Stimulated activated CD4-positive, alpha-beta T cell treated with anti-CD3 and anti-CD28 coated beads, TNF-alpha, amount 100 ng/mL, for 1 hour (primary cell): ENCODE data around the gene MGLL.

Experiments used
- DNase-seq, 3 donors: peaks; one replicate each; pipeline ENCODE4 v3.0.0-alpha.2; 2020; ENCODE audit warnings: low read depth in 3 of 3, low spot score in 1 of 3

The MGLL gene

GRCh38 chr3:127789990-127790881 is 32.1 kb downstream of the MGLL start:
- DNase-seq = no peak

DNA sequence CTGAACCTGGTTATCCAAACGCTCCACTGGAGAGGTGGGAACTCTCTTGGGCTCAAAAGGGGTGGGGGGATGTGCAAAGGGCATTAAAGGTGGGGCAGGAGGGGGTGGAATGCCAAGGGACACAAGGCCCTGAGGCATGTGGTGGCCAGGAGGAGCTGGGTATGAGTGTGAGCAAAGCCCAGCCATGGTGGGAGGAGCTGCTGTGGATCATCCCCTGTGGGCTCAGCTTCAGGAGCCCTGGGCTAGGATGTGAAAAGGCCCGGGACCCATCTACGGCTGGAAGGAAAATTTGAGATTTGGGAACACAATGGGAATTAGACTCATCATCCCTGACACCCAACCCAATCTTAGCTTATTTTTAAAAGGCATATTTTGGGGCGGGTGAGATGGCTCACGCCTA is 33.3 kb downstream of the MGLL start:
- no peak for DNase-seq

- no peak for DNase-seq
Observed at GRCh38 chr3:127788451-127788909, 33.8 kb downstream of the MGLL start.

- DNase-seq = no peak
Observed at GRCh38 chr3:127787571-127788365, 34.5 kb downstream of the MGLL start.

GRCh38 chr3:127787071-127787490 is 35.2 kb downstream of the MGLL start:
- no peak for DNase-seq

- no peak for DNase-seq
Observed at GRCh38 chr3:127786353-127787070, 35.8 kb downstream of the MGLL start.

DNA sequence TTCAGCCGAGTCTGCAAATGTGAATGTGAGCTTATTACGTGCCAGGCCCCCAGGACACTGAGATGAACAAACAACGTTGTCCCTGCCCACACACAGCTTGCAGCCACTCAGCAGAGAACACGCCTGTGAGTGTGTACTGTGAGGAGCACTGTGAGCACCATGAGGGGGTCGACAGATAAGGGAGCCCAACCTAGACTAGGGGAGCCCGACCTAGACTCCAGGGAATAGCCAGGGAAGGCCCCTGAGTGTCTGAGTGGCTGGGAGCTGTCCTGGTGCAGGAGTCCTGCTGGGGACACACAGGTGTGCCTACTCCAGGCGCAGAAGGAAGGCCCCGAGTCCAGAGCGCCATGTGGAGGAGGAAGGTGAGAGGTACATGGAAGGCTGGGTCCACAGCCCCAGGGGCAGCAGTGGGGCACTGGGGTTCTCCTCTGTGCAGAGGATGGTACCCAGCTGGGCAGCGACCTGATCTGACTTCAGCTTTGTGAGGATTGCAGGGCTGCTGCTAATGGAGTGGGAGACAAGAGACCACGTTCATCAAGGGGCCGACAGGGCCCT is 36.5 kb downstream of the MGLL start:
- no peak for DNase-seq

DNA sequence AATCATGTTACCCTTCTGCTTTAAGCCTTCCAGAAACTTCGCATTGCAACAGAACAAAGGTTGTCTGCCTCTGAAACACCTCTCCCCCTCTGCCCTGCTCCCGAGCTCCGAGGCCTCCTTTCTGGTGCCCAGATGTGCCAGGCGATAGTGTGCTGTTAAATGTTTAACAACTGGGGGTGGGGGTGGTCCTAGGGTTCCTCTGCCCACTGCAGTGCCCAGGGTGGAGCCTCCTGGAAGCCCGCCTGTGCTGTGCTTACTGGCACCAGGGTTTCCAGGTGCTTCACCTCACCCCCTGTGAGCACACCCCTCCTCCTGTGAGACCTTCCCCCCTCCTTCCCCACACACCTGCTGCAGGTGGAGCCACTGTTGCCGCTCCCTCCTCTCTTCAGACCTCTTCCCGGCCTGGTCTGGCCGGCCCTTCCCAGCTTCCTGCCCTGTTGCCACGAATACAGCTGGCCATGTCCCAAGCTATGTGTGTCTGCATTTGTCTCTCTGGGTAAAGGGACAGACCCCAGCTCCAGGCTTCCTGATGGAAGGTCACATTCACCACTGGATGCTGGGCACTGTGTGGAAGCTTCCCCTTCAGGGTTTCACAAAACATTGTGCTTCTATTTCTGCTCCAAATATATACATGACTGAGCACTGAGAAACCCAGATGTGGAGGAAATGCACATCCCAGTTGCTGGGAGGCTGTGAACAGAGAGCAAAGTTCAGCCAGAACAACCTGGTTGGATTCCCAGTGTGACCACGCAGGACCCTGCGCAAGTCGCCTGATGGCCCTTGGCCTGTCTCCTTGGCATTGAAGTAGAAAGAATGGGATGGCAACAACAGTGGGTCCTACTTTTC is 37.2 kb downstream of the MGLL start:
- no peak for DNase-seq

DNA sequence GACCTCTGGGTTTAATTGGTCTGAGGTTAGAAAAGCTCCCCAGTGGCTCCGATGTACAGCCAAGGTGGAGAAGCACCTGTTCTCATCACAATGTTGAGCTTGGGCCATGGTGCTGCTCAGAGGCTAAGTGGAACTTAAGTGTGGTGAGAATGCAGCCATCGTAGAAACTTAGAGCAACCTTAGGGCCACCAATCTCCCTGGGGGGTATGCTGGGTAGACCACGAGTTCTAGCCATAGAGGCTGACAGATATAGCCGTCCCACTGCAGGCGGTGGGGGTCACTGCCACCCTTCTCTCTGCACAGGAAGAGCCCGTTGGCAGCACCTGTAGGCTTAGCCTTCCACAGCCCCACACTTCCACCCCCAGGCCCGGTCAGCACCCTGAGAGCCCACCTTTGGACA is 38.0 kb downstream of the MGLL start:
- DNase-seq = no peak

GRCh38 chr3:127783642-127784160 is 38.6 kb downstream of the MGLL start:
- no peak for DNase-seq

DNA sequence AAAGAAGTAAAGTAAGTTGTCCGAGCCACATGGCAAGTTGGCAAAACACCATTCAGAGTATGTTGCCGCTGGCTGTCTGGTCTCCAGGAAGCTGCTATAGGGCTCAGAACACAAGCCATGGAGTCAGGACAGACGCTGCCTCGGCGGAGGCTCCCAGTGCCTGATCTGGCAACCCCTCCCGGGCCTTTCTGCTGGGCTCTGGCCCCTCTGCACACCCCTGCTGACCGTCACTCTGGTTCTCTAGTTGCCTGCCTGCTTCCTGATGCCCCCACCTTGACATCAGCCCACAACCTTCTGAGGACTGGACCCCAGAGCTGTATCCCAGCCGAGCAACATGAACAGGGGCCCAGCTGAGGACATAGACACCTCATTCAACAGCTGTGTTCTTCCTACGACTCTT is 39.1 kb downstream of the MGLL start:
- no peak for DNase-seq

- DNase-seq = no peak
Observed at GRCh38 chr3:127781411-127782001, 40.8 kb downstream of the MGLL start.

GRCh38 chr3:127780536-127781400 is 41.5 kb downstream of the MGLL start:
- no peak for DNase-seq

GRCh38 chr3:127779747-127780146 is 42.6 kb downstream of the MGLL start:
- no peak for DNase-seq

DNA sequence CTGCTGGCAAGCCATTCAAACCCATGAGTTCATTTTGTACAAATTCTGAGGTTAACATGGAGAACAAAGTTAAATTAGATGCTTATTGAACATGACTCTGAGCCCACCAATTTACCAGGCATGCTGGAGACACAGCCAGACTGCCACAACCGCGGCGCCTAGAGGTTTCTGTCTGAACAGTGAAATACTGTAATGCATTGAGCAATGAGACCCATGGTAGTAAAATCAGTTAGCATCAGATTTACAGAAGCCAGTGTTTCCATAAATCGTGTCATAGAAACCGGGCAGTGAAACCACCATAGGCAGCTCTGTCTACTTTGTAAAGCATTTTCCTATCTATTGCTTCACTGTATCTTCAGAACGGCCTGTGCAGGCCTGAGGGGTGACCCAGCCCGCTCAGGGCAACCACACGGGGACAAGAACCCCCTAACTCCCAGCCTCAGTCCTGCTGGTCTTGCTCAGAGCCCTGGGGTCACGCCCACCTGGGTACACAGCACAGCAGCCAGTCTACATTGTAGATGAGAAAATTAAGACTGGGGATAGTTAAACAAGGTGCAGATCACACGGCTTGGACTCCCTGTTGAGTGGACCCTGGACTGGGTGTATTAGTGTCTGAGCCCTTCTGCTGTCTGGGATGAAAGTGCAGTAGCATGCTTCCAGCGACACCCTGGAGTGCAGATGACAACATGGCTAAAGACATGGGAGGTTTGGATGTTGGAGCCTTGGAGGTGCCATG is 44.2 kb downstream of the MGLL start:
- no peak for DNase-seq

- no peak for DNase-seq
Observed at GRCh38 chr3:127777332-127777731, 45.0 kb downstream of the MGLL start.

DNA sequence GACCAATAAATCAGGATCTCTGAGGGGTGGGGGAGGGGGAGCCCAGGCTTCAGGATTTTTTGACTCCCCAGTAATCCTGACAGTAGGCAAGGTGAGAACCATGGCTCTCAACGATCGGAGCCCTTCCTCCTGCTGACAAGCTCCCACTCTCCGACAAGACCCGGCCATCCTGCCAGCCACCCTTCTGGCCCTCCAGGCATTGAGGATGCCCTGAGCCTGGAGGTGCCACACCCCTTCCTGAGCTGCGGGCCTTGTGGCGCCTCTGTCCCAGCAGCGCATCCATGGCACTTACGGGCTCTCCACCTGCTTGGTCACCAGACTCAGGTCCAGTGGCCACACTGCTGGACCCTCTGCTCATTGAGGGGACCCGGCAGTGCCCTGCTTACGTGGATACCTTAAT is 46.0 kb downstream of the MGLL start:
- DNase-seq = no peak
